Keratinocyte (primary cell): ENCODE results near the gene USP20. TPM values are rescaled to one million over a fixed set of nuclear protein-coding genes. Genes with fewer than 3 reads are reported as not detected.

Experiments used
- DNase-seq: peaks from one replicate; pipeline ENCODE4 v3.0.0-alpha.2; 2011; ENCODE audit warnings: low read depth, missing footprints, low spot score
- FAIRE-seq: peaks from 2 replicates; lab custom pipeline; 2011; peaks lifted over from hg19 to GRCh38; lab: Jason Lieb, UNC
- H2AFZ ChIP-seq: 2 replicates; pipeline ENCODE4 v1.6.0; 2012; ENCODE audit warnings: low read length, control low read depth, inconsistent platforms; ENCODE audit not compliant: control insufficient read depth
- H3K27ac ChIP-seq: 2 replicates; pipeline ENCODE4 v1.5.1; 2011; ENCODE audit warnings: low read length; ENCODE audit not compliant: control insufficient read depth, insufficient read depth
- H3K27me3 ChIP-seq: 3 replicates; pipeline ENCODE4 v1.6.0; 2011; ENCODE audit warnings: low read length; ENCODE audit not compliant: control insufficient read depth, insufficient read depth; ENCODE audit errors: extremely low read depth
- H3K36me3 ChIP-seq, 2 experiments: 2 replicates in 1 of 2; 3 replicates in 1 of 2; pipeline ENCODE4 v1.5.1; 2011; ENCODE audit warnings: low read length in 2 of 2, mild to moderate bottlenecking in 1 of 2; ENCODE audit not compliant: control insufficient read depth in 2 of 2, insufficient read depth in 2 of 2; ENCODE audit errors: extremely low read depth in 1 of 2
- H3K4me1 ChIP-seq: 3 replicates; pipeline ENCODE4 v1.5.1; 2011; ENCODE audit warnings: low read length; ENCODE audit not compliant: control insufficient read depth, insufficient read depth; ENCODE audit errors: extremely low read depth
- H3K4me2 ChIP-seq: 3 replicates; pipeline ENCODE4 v1.6.0; 2011; ENCODE audit warnings: low read depth, low read length; ENCODE audit not compliant: control insufficient read depth, insufficient read depth; ENCODE audit errors: extremely low read depth
- H3K4me3 ChIP-seq, 3 experiments: fragments of 200-600 bp in 1 of 3; sonication (generic) in 1 of 3; 2 replicates in 2 of 3; 3 replicates in 1 of 3; pipeline ENCODE4 v1.5.1; 2011 to 2016; ENCODE audit warnings: low read length in 3 of 3, mild to moderate bottlenecking in 3 of 3, control low read depth in 2 of 3, inconsistent platforms in 1 of 3, low read depth in 1 of 3, mixed read lengths in 1 of 3, mixed run types in 1 of 3, moderate library complexity in 1 of 3; ENCODE audit not compliant: control insufficient read depth in 2 of 3, insufficient read depth in 2 of 3; ENCODE audit errors: extremely low read depth in 1 of 3
- H3K79me2 ChIP-seq: 2 replicates; pipeline ENCODE4 v1.6.0; 2012; ENCODE audit warnings: low read length; ENCODE audit not compliant: control insufficient read depth, insufficient read depth
- H3K9ac ChIP-seq: 3 replicates; pipeline ENCODE4 v1.6.0; 2011; ENCODE audit warnings: low read length; ENCODE audit not compliant: control insufficient read depth, insufficient read depth; ENCODE audit errors: extremely low read depth
- H3K9me1 ChIP-seq: 3 replicates; pipeline ENCODE4 v1.6.0; 2011; ENCODE audit warnings: low read length; ENCODE audit not compliant: control insufficient read depth, insufficient read depth; ENCODE audit errors: extremely low read depth
- H3K9me3 ChIP-seq: 2 replicates; pipeline ENCODE4 v1.5.1; 2012; ENCODE audit warnings: low read depth, low read length; ENCODE audit not compliant: control insufficient read depth
- H4K20me1 ChIP-seq: 3 replicates; pipeline ENCODE4 v1.6.0; 2011; ENCODE audit warnings: low read length; ENCODE audit not compliant: control insufficient read depth, insufficient read depth; ENCODE audit errors: extremely low read depth
- EZH2 ChIP-seq: IDR thresholded peaks from one replicate; pipeline ENCODE4 v1.6.1; 2012; ENCODE audit warnings: inconsistent platforms, mild to moderate bottlenecking, low read length, moderate library complexity
- dilution Hi-C: fragments of 300-500 bp; cut with MboI; formaldehyde crosslinking; loops from one replicate; pipeline ENCODE4 v1.7.0; 2020; ENCODE audit warnings: low sequenced_read_pairs; ENCODE audit not compliant: extremely low pct_ligation_motif_present
- polyA plus RNA-seq, 5 experiments: library from polyadenylated mRNA; depleted of rRNA in 3 of 5; stranded (reverse) in 3 of 5; stranded (forward) in 1 of 5; unstranded in 1 of 5; fragments of >200 nt; gene quantifications; 1 replicate in 1 of 5; 2 replicates in 3 of 5; 3 replicates in 1 of 5; pipeline versions ENCODE4 v1.2.1 to v1.2.3, GENCODE V29; 2011 to 2012; ENCODE audit warnings: missing spikeins in 2 of 5, low read depth in 1 of 5, low replicate concordance in 1 of 5
- TF ChIP-seq, protein P1 (sequence below), 3 experiments: IDR thresholded peaks in 1 of 3; conservative IDR thresholded peaks in 1 of 3; optimal IDR thresholded peaks in 1 of 3; 2 replicates in 2 of 3; 3 replicates in 1 of 3; pipeline versions ENCODE3 to v1.5.1; 2011; ENCODE audit warnings: low read length in 3 of 3, mild to moderate bottlenecking in 3 of 3, moderate library complexity in 2 of 3, control low read depth in 1 of 3, inconsistent platforms in 1 of 3; ENCODE audit not compliant: insufficient read depth in 2 of 3; ENCODE audit errors: extremely low read depth in 1 of 3

Gene USP20
- polyA plus RNA-seq, 1 donor (not counting 4 experiments of a cell fraction or from before 2014, with no cell fraction given): 6.4 TPM

DNA sequence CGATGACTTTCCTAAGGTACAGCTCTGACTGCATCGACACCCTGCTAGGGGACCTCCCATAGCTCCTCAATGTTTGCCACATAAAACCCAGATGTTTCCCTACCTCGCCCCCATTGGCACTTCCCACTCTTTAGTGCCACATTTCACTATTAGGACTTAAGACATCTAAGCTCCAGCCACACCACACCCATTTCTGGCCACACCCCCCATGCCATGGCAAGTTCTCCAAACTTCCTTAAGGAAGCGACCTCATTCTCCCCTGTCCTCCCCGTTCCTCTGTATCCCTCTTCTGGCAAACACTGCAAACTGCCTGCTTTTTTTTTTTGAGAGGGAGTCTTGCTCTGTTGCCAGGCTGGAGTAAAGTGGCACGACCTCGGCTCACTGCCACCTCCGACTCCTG is 62.9 kb downstream of the USP20 start:
- Histone ChIP-seq H4K20me1 (no peaks in the 10 kb centered on the region), H3K9me1 (no peaks in the 10 kb centered on the region), H2AFZ (no peak overlapping the region), H3K4me1 (no peaks in the 10 kb centered on the region), H3K9ac (no peak overlapping the region), H3K36me3 (peaks cover 0 to 4% of the 10 kb centered on the region in 2 experiments), H3K4me3 (no peak overlapping the region), H3K27ac (no peak overlapping the region), H3K9me3 (no peaks in the 10 kb centered on the region), H3K27me3 (no peaks in the 10 kb centered on the region), H3K4me2 (no peak overlapping the region), H3K79me2 (no peaks in the 10 kb centered on the region)
- TF ChIP-seq, protein P1, sequence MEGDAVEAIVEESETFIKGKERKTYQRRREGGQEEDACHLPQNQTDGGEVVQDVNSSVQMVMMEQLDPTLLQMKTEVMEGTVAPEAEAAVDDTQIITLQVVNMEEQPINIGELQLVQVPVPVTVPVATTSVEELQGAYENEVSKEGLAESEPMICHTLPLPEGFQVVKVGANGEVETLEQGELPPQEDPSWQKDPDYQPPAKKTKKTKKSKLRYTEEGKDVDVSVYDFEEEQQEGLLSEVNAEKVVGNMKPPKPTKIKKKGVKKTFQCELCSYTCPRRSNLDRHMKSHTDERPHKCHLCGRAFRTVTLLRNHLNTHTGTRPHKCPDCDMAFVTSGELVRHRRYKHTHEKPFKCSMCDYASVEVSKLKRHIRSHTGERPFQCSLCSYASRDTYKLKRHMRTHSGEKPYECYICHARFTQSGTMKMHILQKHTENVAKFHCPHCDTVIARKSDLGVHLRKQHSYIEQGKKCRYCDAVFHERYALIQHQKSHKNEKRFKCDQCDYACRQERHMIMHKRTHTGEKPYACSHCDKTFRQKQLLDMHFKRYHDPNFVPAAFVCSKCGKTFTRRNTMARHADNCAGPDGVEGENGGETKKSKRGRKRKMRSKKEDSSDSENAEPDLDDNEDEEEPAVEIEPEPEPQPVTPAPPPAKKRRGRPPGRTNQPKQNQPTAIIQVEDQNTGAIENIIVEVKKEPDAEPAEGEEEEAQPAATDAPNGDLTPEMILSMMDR (optimal IDR thresholded peaks at IDR 0.05 in 1 of 3, IDR thresholded peaks at IDR 0.05 in 1 of 3, conservative IDR thresholded peaks at IDR 0.05 in 1 of 3; ENCODE audit: extremely low read depth in 1 of 3, insufficient read depth in 2 of 3, low read length in 3 of 3): no peak
- no peak for TF ChIP-seq EZH2
- FAIRE-seq: no peak
- DNase-seq: no peak
- dilution Hi-C loops: no loop called here

DNA sequence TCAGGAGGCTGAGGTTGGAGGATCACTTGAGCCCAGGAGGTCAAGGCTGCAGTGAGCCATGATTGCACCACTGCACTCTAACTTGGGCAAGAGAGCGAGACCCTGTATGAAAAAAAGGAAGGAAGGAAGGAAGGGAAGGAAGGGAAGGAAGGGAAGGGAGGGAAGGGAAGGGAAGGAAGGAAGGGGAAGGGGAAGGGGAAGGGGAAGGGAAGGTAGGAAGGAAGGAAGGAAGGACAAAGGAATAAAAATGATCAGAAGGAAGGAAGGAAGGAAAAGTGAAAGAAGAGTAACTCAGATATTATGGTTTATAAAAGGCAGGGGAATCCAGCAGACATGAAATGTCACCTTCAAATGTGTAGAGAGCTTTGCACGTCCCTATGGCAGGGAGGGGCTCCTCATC is 64.4 kb downstream of the USP20 start:
- Histone ChIP-seq H3K36me3 (peaks cover 0 to 4% of the 10 kb centered on the region in 2 experiments), H3K9ac (no peak overlapping the region), H3K4me3 (no peak overlapping the region), H3K4me1 (no peaks in the 10 kb centered on the region), H3K27me3 (no peaks in the 10 kb centered on the region), H3K4me2 (no peak overlapping the region), H3K27ac (no peak overlapping the region), H3K9me1 (no peaks in the 10 kb centered on the region), H3K9me3 (no peaks in the 10 kb centered on the region), H2AFZ (no peak overlapping the region), H4K20me1 (no peaks in the 10 kb centered on the region), H3K79me2 (no peaks in the 10 kb centered on the region)
- no peak for FAIRE-seq
- no peak for DNase-seq
- TF ChIP-seq, protein P1 (optimal IDR thresholded peaks at IDR 0.05 in 1 of 3, IDR thresholded peaks at IDR 0.05 in 1 of 3, conservative IDR thresholded peaks at IDR 0.05 in 1 of 3; ENCODE audit: extremely low read depth in 1 of 3, insufficient read depth in 2 of 3, low read length in 3 of 3): no peak
- TF ChIP-seq EZH2: no peak
- dilution Hi-C loops: no loop called here
